ENCODE data around the gene MUTYH.
A peak's percentile ranks its signal among the peaks of the same experiment; 100 is the strongest.
"Not testable (repeated sequence)": the region's sequence is repeated elsewhere in the genome, so short reads cannot be mapped to it uniquely, and the experiment has no call there.

The MUTYH gene

DNA sequence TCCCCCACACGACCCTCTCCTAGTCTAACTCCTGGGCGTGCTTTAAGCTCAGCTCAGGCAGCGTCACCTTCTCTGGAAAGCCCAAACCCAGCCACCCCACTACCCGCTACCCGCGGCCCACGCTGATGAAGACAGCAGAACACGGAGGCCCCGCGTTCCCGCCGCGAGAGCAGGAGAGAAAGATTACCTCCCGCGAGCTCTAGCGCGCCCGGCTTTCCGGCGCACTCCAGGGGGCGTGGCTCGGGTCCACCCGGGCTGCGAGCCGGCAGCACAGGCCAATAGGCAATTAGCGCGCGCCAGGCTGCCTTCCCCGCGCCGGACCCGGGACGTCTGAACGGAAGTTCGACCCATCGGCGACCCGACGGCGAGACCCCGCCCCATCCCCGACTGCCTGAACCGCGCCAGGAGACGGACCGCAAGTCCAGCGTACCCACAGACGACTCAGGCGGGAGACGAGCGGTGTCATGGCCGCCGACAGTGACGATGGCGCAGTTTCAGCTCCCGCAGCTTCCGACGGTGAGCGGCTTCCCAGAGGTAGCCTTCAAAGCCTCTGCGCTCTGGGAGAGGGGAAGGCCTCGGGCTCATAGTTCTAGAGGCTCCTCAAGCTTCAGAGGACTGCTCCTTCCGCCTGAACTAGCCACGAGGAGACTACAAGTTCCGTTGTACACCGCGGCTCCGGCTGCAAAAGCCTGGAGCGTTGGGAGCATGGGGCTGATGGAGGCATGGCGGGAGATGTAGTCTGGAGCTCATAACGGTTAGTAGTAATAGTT, at the start of gene MUTYH, which contains the start of gene TOE1:
TSS of gene MUTYH (minus strand) at position 652 of the 770 bp plus-strand sequence. CDS start 5,935 bp downstream, outside the sequence.
TSS of gene TOE1 (plus strand) at position 382 of the 770 bp plus-strand sequence. CDS start at position 465, 83 bp downstream.
- DNase-seq: peak; percentile 99

DNA sequence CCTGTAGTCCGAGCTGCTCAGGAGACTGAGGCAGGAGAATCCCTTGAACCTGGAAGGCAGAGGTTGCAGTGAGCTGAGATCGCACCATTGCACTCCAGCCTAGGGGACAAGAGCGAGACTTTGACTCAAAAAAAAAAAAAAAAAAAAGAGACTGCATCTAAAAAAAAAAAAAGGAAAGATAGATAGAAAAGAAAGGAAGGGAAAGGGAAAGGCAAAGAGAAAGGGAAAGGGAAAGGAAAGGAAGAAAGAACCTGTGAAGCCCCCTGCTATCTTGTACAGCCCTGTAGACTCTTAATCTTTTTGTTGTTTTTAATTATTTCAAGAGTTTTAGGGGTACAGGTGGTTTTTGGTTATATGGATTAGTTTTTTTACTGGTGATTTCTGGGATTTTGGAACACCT, 46.0 kb upstream of the MUTYH start:
- DNase-seq: no peak

DNA sequence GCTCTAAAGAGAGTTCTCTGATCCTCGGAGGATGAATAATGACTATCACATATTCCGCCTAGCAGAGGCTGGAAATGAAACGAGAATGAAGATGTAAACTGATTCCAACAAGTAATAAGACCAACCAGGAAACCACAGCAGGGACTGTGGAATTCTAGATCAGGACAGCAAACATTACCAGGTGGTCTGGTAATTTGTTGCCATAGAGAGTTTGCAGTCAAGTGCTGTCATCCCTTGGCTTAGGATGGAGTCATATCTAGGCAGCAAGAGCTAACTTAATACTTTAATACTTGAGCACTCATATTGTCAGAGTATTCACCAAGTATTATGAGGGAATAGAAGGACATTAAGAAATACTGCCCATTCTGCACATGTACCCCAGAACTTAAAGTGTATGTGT, 45.1 kb upstream of the MUTYH start:
- DNase-seq: no peak

DNA sequence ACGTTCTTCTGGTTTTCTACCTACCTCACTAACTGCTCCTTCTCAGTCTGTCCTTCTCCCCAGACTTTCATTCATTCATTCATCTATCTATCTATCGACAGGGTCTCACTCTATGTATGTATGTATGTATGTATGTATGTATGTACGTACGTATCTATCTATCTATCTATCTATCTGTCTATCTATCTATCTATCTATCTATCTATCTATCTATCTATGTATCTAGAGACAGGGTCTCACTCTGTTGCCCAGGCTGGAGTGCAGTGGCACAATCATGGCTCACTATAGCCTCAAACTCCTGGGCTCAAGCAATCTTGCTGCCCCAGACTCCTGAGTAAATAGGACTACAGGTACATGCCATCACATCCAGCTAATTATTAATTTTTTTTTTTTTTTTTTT, 44.0 kb upstream of the MUTYH start:
- DNase-seq: not testable (repeated sequence)

DNA sequence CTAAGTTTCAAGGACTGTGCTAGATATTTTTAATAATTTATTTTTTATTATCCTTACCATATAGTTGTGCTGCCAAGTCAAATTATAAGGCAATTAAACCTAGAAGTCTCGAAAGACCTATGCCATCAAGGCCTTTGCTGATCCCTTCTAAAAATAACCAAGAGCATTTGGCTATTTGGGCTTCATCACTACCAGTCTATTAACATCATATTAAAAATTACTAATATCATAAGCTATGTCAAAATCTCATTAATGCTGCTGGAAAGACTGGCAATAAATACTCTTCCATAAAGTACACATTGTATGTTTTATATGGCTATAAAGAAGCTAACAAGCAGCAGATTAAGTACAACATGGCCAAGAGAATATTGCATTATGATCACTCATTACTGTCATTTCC, 43.0 kb upstream of the MUTYH start:
- no peak for DNase-seq

DNA sequence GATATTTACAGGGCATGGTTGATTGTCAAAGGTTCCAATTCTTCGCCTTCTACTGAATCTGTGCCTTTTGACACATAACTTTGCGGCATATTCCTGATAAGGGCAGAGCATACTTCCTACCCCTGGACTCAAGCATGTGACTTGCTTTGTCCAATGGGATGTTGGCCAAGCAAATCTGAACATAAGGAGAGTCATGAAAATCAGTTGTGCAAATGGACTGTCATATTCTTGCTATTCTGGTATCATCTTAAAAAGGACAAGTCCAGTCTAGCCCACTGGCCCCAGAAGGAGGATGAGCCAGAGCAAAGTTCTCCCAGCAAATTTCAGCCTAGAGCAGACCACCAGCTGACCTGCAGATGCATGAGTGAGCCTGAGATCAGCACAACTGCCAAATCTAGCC, 41.0 kb upstream of the MUTYH start:
- no peak for DNase-seq

DNA sequence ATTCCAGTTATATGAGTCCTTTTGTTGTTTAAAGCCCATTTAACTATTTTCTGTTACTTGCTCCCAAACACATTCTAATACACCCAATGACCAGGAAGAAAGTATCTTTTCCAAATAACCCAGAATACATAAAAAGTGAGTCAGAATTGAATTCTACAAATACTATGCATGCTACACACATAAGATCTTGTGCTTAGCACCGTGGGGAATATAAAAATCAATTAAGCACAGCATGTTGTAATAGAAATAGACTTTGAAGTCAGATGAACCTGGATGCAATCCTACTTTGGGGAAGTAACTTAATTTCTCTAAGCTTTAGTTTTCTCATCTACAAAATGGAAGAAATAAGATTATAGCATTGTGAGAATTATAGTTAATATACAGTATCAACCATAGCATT, 40.5 kb upstream of the MUTYH start:
- no peak for DNase-seq

DNA sequence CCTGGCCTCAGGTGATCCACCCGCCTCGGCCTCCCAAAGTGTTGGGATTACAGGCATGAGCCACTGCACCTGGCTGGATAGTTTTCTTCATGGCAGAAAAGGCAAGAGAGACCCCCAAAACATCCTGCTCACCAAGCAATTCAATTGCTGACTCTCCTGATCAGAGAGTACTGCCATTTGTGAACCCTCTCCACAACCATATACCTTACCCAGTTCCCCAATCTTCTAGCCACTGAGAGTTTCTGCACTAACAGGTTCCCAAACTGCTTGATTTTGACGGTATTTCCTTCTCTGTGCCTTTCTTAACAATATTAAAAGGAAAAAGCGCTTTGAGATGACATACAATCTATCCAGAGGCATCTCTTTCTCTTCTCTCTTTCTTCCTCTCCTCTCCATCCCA, 39.9 kb upstream of the MUTYH start:
- DNase-seq: no peak

DNA sequence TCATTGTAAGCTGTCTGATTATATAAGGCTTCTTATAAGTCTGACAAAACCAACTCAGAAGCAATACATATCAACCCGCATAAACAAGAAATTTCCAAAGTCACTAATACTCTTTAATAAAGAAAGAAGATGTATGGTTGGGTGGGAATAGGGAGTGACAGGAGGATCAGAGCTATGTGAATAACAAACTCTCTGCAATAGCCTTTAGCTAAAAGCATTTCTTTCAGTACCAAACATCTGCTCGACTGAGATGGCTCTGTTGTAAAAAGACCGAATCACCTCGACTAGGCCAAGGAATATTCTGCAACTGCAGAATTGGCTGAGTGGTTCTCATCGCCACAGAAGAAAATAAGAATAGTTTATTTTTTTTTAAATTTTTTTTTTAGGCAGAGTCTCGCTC, 39.3 kb upstream of the MUTYH start:
- DNase-seq: no peak

DNA sequence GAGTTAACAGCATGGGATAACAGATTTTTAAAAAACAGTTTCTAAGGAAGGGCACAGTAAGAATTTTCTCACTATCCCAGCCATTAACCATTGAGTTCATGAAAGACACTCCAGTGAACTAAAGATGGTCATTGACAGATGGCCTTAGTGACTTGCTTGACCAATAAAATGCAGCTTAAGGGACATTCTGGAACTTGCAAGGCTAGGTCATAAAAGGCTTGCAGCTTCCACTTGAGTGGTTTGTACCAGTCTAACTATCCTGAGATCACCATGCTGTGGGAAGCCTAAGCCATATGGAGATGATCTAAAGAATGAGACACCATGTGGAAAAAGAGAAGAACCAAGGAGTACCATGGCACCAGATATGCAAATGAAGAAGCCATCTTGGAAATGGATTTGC, 37.9 kb upstream of the MUTYH start:
- no peak for DNase-seq

DNA sequence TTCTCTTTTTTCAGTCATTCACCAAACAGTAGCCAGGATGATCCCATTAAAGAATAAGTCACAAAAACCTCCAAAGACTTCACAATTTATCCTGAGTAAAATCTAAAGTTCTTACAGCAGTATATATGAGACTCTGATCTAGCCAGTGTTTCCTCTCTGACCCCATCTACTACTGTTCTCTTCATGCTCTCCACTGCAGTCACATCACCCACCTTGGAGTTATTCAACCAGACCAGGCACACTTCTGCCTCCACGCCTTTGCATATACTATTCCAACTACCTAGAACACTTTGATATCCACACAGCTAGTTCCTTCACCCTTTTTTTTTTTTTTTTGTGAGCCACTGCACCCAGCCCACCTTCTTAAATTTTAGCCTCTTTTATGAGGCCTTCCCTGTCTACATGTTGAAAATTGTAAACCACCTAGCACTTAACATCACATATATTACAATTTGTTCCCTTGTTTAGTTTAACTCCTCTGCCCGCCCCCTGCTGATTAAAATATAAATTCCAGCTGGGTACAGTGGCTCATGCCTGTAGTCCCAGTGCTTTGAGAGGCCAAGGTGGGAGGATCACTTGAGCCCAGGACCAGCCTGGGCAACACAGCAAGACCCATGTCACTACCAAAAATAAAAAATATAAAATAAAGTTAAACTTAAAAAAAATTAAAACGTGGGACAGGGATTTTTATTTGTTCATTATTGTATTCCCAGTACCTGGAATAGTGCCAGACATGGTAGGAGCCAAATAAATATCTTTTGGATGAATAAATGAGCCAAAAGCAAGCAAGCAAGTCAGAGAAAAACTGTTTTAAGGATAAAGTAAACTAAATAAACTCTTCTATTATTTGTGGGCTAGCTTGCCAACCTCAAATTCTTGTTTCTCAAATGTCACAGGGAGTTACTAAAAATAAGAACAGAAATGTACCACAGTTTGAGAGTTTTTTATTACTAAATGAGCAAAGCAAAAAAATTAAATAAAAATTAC, 35.2 kb upstream of the MUTYH start:
- no peak for DNase-seq

DNA sequence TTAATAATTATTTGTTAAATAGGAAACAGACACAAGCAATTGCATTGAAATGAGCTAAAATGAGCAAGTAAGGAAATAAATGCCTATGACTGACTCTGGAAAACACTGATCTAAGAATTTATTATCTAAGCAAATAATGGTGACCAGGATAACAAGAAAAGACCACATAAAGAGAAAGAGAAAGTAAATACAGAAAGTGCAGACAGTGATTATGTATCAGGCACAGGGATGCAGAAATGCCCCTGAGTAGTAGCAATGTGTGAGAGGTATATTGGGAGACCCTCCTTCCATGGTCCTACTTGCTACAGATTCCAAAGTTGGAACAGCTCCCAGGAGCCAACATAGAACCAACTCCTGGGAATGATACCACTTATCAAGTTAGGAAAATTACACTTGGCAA, 33.3 kb upstream of the MUTYH start:
- DNase-seq: no peak

DNA sequence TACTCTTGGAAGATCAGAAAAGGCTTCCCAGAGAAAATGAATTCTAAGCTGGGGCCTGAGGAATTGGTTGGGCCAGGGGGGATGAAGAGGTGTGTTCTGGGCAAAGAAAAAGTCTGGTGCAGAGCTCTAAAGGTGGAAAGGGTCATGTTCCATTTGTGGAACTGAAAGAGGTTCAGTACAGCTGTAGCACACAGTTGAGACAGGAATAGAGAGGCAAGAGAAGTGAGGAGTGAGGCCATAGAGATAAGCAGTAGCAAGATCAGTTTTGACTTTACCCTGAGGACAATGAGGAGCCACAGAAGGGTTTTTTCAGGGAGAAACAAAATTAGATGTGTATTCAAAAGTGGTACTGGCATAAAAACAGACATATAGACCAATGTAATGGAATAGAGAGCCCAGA, 30.3 kb upstream of the MUTYH start:
- no peak for DNase-seq

DNA sequence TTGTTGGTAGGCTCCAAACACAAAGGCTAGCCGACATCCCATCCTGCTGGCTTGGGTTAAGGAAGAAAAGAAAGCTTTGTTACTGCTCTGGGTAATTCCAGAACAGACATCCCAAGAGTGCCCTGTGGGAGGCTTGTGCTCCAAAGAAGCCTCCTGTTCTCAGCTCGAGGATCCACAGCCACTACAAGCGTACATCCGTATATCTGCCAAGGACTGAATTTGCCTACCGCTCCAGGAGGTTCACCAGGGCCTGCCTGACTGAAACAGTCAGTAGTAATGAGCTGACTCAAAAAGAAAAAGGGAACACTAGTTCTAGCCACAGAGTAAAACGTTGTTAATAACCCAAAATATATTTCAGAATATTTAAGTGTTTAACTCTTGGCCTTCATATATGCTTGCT, 24.8 kb upstream of the MUTYH start:
- no peak for DNase-seq

DNA sequence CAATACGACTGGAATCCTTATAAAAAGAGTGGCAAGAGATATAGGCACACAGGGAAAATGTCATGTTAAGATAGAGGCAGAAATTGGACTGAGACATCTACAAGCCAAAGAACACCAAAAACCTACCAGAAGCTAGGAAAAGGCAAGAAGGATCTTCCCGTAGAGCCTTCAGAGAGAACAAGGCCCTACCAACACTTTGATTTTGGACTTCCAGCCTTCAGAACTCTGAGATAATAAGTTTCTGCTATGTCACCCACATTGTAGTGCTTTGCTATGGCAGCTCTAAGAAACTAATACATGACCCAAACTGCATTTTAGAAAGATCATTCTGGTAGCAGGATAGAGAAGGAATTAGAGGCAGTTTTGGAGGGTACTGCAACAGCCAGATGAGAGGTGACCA, 24.1 kb upstream of the MUTYH start:
- DNase-seq: no peak

DNA sequence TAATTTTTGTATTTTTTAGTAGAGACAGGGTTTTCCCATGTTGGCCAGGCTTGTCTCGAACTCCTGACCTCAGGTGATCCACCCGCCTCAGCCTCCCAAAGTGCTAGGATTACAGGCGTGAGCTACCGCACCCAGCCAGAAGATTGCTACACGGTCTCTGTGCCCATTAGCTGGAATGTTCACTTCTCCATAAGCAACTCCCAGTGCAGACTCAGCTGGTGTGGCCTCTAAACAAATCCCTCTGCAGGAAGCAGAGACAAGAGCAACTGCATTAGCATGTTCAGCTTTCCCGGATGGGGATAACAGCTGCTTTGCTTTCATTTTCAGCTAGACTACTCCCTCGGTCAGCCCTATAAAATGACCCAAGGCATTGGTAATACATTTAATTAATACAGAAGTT, 20.7 kb upstream of the MUTYH start:
- DNase-seq: not testable (repeated sequence)

DNA sequence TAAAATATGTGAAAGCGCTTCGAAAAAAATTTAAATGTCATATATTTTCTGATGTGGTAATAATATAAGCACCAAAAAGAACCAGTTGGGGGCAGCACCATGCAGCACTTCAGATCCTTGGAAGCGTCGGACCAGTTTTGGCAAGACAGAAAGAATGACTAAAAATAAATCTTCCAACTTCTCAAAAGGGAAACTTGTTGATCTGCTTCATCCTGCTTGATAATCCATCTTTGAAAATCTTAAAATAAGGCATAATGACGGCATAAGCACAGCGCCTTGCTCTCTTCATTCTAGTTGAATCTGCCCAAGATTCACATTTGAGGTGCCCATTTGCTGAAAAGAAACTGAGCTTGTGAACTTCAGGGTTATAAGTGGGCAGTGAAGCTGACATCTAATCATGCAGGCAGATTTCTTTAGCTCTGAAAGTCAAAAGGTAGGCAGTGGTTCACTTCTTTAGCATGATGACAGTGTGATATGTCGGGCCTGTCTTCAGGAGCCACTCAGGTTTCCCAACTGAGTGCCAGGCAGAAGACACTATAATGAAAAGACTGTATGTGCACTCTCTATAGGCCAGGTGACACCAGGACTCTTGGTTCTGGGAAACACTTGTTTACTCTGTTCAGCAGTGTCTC, 19.8 kb upstream of the MUTYH start:
- DNase-seq: peak; percentile 69

DNA sequence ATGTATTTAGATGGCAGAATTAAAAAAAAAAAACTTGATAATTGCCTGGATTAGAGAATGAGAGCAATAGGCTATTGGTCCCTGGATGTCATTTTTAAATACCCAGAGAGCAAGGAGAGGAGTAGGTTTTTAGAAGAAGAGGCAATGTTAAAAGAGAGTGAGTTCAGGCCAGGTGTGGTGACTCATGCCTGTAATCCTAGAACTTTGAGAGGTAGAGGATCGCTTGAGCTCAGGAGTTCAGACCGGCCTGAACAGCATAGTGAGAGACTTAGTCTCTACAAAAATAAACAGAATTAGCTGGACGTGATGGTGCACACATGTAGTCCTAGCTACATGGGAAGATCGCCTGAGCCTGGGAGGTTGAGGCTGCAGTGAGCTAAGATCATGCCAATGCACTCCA, 15.9 kb upstream of the MUTYH start:
- DNase-seq: no peak

DNA sequence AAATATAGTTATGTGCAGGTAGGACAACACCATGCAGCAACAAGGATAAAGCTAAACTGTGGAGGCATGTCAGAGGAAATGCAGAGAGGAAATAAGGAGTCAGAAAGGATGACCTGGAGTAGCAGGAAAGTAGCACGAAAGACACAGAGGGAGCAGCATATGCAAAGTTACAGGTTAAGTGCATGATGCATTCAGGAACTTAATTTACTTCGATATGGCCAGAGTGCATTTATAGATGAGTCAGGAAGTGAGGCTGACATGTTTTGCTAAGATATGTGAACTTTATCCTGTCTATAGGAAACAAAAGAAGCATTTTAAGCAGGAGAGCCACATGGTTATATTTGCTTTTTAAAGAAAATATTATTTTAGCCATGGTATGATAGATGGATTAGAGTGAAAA, 15.4 kb upstream of the MUTYH start:
- DNase-seq: no peak

DNA sequence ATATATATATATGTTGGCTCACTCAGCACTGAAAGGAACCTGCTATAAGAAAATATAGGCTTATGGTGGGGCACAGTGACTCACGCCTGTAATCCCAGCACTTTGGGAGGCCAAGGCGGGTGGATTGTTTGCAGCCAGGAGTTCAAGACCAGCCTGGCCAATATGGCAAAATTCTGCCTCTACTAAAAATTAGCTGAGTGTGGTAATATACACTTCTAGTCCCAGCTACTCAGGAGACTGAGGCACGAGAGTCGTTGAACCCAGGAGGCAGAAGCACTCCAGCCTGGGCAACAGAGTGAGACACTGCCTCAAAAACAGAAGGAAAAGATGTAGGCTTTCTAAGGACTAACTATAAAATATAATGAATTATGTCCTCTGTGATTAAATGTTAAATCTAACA, 14.6 kb upstream of the MUTYH start:
- no peak for DNase-seq

DNA sequence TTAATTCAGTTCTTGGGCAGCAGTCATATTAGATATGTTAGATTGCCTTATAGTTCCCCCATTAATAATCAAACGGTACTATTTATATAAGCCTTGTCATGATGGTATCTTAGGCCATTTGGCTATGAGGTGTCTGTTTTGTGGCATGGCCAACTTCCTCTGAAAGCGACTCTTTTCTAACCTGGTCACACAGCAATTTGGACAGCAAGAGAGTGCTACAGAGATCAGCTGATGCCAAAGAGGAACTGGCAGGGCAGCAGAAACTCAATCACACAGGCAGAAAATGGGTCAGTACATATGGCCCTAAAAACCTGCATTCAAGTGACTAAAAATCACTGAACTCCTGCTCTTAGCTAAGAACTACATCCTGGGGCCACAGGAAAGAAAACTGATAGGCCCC, 13.4 kb upstream of the MUTYH start:
- no peak for DNase-seq

DNA sequence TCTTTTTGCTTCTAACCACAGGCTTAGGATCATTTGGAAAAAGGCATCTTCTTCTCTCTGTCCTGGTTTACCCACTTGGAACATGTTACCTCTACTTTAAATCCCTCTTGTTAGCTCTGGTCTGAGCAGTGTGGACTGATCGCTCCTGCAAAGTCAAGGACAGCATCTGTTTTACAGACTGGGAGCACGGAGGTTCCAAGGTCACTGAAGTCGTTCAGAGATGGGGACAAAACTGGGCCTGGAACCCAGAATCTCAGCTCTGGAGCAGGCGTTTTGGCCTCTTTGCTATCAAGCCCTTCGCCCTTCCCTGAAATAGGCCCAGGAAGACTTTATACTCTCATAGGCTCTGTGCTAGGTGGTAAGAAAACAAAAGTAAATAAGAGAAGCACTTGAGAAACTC, 11.3 kb upstream of the MUTYH start:
- no peak for DNase-seq

DNA sequence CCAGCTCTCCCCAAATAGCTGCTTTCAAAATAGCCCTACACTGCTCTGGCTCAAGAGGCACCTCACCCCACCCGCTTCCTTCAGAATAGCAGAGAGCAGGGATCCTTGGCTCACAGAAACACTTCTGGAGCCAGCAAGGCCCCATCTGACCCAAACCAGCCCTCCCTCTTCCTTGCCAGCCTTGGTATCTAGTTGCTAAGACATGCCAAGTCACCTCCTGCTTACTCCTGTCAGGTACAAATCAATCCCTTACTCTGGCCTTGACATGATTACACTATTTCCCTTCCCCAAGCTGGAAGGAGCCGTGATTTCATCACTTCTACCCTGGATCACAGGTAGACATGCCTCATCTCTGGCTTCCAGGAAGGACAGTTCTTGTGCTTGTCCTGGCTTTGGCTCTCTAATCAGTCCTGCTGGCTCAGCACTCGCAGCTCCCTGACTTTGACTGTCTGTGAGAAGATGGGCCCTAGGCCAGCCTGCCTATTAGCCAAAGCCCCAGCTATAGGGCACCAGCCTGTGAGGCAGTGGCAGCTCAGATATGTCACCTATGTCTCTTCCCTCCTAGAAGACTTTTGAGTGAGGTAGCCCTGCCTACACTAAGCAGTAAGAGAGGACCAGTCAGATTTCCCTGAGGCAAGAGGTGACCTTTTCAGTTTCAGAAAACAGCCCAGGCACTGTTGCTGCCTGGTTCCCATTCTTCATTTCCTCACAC, 8.9 kb upstream of the MUTYH start:
- DNase-seq: no peak

All from activated CD4-positive, alpha-beta T cell treated with anti-CD3 and anti-CD28 coated beads for 48 hours (primary cell).